Islet precursor cell (in vitro differentiated cells): Measurements from ENCODE around the gene NPDC1.

Experiments
- DNase-seq: peaks from one replicate; pipeline ENCODE4 v3.0.0-alpha.2; 2018

The NPDC1 gene

GRCh38 chr9:137046088-137046787 lies at the start of gene NPDC1:
Gene NPDC1 (minus strand): TSS chr9:137046177. CDS start chr9:137045989, 188 bp downstream.
- peak; percentile 94 for DNase-seq

- no peak for DNase-seq
Observed at GRCh38 chr9:137089232-137089947, 43.4 kb upstream of the NPDC1 start.

GRCh38 chr9:137088121-137088520 lies 42.1 kb upstream of the NPDC1 start:
- no peak for DNase-seq

- DNase-seq: no peak
Observed at GRCh38 chr9:137087409-137087925, 41.5 kb upstream of the NPDC1 start.

GRCh38 chr9:137086531-137087408 lies 40.8 kb upstream of the NPDC1 start, which contains the start of gene MAN1B1:
Gene MAN1B1 (plus strand): TSS chr9:137086985. CDS start chr9:137087000, 15 bp downstream.
- peak; percentile 100 for DNase-seq

- peak; percentile 80 for DNase-seq
Observed at GRCh38 chr9:137085920-137086530, 40.0 kb upstream of the NPDC1 start.

GRCh38 chr9:137084526-137084925 lies 38.5 kb upstream of the NPDC1 start:
- no peak for DNase-seq

- DNase-seq: peak; percentile 95
Observed at GRCh38 chr9:137083394-137084004, 37.5 kb upstream of the NPDC1 start.

- DNase-seq: no peak
Observed at GRCh38 chr9:137082925-137083290, 36.9 kb upstream of the NPDC1 start.

GRCh38 chr9:137082222-137082924 lies 36.4 kb upstream of the NPDC1 start:
- no peak for DNase-seq

- peak; percentile 41 for DNase-seq
Observed at GRCh38 chr9:137080260-137081122, 34.5 kb upstream of the NPDC1 start.

GRCh38 chr9:137079401-137079787 lies 33.4 kb upstream of the NPDC1 start:
- no peak for DNase-seq

GRCh38 chr9:137078701-137079400 lies 32.9 kb upstream of the NPDC1 start:
- peak; percentile 73 for DNase-seq

- DNase-seq: no peak
Observed at GRCh38 chr9:137077758-137078693, 32.0 kb upstream of the NPDC1 start.

GRCh38 chr9:137077010-137077747 lies 31.2 kb upstream of the NPDC1 start, which contains the start of gene UAP1L1:
Gene UAP1L1 (plus strand): TSS chr9:137077517. CDS start chr9:137077533, 16 bp downstream.
- peak; percentile 69 for DNase-seq

GRCh38 chr9:137076636-137077009 lies 30.6 kb upstream of the NPDC1 start:
- no peak for DNase-seq

- DNase-seq: no peak
Observed at GRCh38 chr9:137075275-137075775, 29.3 kb upstream of the NPDC1 start.
